ENCODE data around the gene LZTR1.

- TF ChIP-seq EZH2phosphoT487 (IDR thresholded peaks at IDR 0.05; ENCODE audit: borderline replicate concordance, low read length) (no peak), EZH2 (IDR thresholded peaks at IDR 0.05; ENCODE audit: low read length, unreplicated experiment) (no peak)
- TF ChIP-seq, protein P1, sequence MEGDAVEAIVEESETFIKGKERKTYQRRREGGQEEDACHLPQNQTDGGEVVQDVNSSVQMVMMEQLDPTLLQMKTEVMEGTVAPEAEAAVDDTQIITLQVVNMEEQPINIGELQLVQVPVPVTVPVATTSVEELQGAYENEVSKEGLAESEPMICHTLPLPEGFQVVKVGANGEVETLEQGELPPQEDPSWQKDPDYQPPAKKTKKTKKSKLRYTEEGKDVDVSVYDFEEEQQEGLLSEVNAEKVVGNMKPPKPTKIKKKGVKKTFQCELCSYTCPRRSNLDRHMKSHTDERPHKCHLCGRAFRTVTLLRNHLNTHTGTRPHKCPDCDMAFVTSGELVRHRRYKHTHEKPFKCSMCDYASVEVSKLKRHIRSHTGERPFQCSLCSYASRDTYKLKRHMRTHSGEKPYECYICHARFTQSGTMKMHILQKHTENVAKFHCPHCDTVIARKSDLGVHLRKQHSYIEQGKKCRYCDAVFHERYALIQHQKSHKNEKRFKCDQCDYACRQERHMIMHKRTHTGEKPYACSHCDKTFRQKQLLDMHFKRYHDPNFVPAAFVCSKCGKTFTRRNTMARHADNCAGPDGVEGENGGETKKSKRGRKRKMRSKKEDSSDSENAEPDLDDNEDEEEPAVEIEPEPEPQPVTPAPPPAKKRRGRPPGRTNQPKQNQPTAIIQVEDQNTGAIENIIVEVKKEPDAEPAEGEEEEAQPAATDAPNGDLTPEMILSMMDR (conservative IDR thresholded peaks at IDR 0.05; ENCODE audit: low read depth, low read length), result no peak
Measured at GRCh38 chr22:20989323-20990138, 7.4 kb downstream of the LZTR1 start.

Measured in PC-3 (cell line).